ENCODE results near the gene ITPR1. TPM values are rescaled to one million over a fixed set of nuclear protein-coding genes. Genes with fewer than 3 reads are reported as not detected.

Gene ITPR1
- total RNA-seq, 2 donors from 2014 or later: 5.9 TPM

DNA sequence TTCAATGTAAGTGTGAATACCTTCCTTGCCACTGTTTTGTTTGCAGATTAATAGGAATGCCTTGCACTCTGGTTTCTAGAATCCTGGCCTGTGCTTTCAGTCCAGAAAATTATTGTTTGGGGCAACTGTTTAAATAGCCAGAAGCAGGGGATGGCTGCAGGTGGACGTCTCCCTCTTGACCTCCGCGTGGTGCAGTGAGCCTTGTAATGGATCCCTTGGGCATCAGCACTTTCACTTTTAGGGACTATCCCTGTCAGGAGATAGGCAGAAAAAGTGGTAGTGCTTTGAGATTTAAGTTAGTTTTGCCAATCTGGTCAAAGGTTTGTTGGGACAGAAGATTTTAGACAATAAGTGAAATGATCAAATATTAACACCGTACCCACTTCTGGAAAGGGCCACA is 307.4 kb downstream of the ITPR1 start:
- H3K9me3 Mint-ChIP-seq: no peaks in the 10 kb centered on the region
- H3K4me3 ChIP-seq (ENCODE audit: low read length): no peak overlapping the region
- H3K4me1 Mint-ChIP-seq: no peaks in the 10 kb centered on the region
- no peak overlapping the region for H3K9ac ChIP-seq (ENCODE audit: extremely low read depth, low read length, poor library complexity, severe bottlenecking)
- no peak overlapping the region for H3K27ac ChIP-seq (ENCODE audit: low read depth, low read length)
- H3K27me3 ChIP-seq (ENCODE audit: control insufficient read depth, insufficient read depth, low read length, poor library complexity, severe bottlenecking): peaks cover 5% of the 10 kb centered on the region
- no peaks in the 10 kb centered on the region for H3K36me3 Mint-ChIP-seq (ENCODE audit: low read depth)
- WGBS, 2 experiments (ENCODE audit: insufficient coverage in 1 of 2, insufficient read length in 1 of 2): 89 to 91% methylated on average over 4 of the region's 4 CpGs
- no peak overlapping the region for H3K4me3 Mint-ChIP-seq
- H3K4me1 ChIP-seq (ENCODE audit: control insufficient read depth, insufficient read depth, low read length): no peaks in the 10 kb centered on the region
- TF ChIP-seq, protein P1, sequence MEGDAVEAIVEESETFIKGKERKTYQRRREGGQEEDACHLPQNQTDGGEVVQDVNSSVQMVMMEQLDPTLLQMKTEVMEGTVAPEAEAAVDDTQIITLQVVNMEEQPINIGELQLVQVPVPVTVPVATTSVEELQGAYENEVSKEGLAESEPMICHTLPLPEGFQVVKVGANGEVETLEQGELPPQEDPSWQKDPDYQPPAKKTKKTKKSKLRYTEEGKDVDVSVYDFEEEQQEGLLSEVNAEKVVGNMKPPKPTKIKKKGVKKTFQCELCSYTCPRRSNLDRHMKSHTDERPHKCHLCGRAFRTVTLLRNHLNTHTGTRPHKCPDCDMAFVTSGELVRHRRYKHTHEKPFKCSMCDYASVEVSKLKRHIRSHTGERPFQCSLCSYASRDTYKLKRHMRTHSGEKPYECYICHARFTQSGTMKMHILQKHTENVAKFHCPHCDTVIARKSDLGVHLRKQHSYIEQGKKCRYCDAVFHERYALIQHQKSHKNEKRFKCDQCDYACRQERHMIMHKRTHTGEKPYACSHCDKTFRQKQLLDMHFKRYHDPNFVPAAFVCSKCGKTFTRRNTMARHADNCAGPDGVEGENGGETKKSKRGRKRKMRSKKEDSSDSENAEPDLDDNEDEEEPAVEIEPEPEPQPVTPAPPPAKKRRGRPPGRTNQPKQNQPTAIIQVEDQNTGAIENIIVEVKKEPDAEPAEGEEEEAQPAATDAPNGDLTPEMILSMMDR (conservative IDR thresholded peaks at IDR 0.05): peak; percentile 15
- H3K27me3 Mint-ChIP-seq (ENCODE audit: insufficient read depth): peaks cover 7% of the 10 kb centered on the region
- no peaks in the 10 kb centered on the region for H3K9me3 ChIP-seq (ENCODE audit: control insufficient read depth, low read length)
- DNase-seq: no peak
- H3K36me3 ChIP-seq (ENCODE audit: control insufficient read depth, insufficient read depth, low read length): no peaks in the 10 kb centered on the region
- H3K27ac Mint-ChIP-seq: no peak overlapping the region

DNA sequence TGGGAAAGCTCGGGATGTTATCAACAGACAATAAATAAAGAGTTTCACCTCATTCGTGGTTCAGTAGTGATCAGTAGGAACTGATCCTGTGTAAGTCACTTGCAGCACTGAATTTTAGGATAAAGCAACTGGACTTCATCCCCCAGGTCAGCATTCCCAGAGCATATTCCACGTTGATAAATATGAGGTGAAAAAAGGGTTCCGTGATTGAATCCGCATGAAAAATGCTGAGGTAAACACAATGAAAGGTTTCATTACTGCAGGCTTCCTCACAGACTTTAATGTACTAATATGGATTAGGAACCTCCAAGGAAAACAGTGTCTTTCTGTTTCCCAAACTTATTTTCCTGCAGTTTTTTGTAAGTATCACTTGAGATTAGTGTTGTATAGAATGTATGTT is 308.7 kb downstream of the ITPR1 start:
- Mint-ChIP-seq H3K4me1 (no peaks in the 10 kb centered on the region), H3K9me3 (no peaks in the 10 kb centered on the region), H3K27me3 (ENCODE audit: insufficient read depth) (peaks cover 8% of the 10 kb centered on the region), H3K4me3 (no peak overlapping the region), H3K36me3 (ENCODE audit: low read depth) (no peaks in the 10 kb centered on the region), H3K27ac (no peak overlapping the region)
- Histone ChIP-seq H3K9me3 (ENCODE audit: control insufficient read depth, low read length) (no peaks in the 10 kb centered on the region), H3K4me3 (ENCODE audit: low read length) (no peak overlapping the region), H3K4me1 (ENCODE audit: control insufficient read depth, insufficient read depth, low read length) (no peaks in the 10 kb centered on the region), H3K27ac (ENCODE audit: low read depth, low read length) (no peak overlapping the region), H3K36me3 (ENCODE audit: control insufficient read depth, insufficient read depth, low read length) (no peaks in the 10 kb centered on the region), H3K9ac (ENCODE audit: extremely low read depth, low read length, poor library complexity, severe bottlenecking) (no peak overlapping the region), H3K27me3 (ENCODE audit: control insufficient read depth, insufficient read depth, low read length, poor library complexity, severe bottlenecking) (peaks cover 5% of the 10 kb centered on the region)
- WGBS, 2 experiments (ENCODE audit: insufficient coverage in 1 of 2, insufficient read length in 1 of 2): 93 to 96% methylated on average over 5 of the region's 5 CpGs
- TF ChIP-seq, protein P1 (conservative IDR thresholded peaks at IDR 0.05): no peak
- DNase-seq: no peak

DNA sequence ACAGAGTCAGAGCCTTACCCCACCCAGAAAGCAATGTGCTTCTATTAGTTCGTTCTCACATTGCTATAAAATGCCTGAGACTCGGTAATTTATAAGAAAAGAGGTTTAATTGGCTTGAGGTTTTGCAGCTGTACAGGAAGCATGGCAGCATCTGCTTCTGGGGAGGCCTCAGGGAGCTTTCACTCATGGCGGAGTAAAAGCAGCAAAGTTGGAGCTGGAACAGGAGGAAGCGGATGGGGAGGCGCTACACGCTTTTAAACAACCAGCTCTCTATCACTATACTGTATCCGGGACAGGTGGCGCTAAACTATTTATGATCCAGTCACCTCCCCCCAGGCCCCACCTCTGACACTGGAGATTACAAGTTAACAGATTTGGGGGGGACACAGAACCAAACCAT is 309.8 kb downstream of the ITPR1 start:
- Mint-ChIP-seq H3K4me1 (no peaks in the 10 kb centered on the region), H3K4me3 (no peak overlapping the region), H3K27me3 (ENCODE audit: insufficient read depth) (peaks cover 8% of the 10 kb centered on the region), H3K9me3 (no peaks in the 10 kb centered on the region), H3K36me3 (ENCODE audit: low read depth) (no peaks in the 10 kb centered on the region), H3K27ac (no peak overlapping the region)
- H3K36me3 ChIP-seq (ENCODE audit: control insufficient read depth, insufficient read depth, low read length): no peaks in the 10 kb centered on the region
- no peaks in the 10 kb centered on the region for H3K4me1 ChIP-seq (ENCODE audit: control insufficient read depth, insufficient read depth, low read length)
- TF ChIP-seq, protein P1 (conservative IDR thresholded peaks at IDR 0.05): no peak
- WGBS, 2 experiments (ENCODE audit: insufficient coverage in 1 of 2, insufficient read length in 1 of 2): 97% methylated on average over 8 of the region's 8 CpGs; no CpG with 5 or more reads in 1 of the 2 experiments
- H3K27me3 ChIP-seq (ENCODE audit: control insufficient read depth, insufficient read depth, low read length, poor library complexity, severe bottlenecking): peaks cover 5% of the 10 kb centered on the region
- no peak overlapping the region for H3K27ac ChIP-seq (ENCODE audit: low read depth, low read length)
- H3K9ac ChIP-seq (ENCODE audit: extremely low read depth, low read length, poor library complexity, severe bottlenecking): no peak overlapping the region
- no peaks in the 10 kb centered on the region for H3K9me3 ChIP-seq (ENCODE audit: control insufficient read depth, low read length)
- no peak overlapping the region for H3K4me3 ChIP-seq (ENCODE audit: low read length)
- DNase-seq: no peak
